Gastrocnemius medialis (tissue), 4 donors: ENCODE measurements around the gene SEMA5B.

Source experiments
- POLR2A ChIP-seq, 2 donors: fragments of 450-650 bp; IDR thresholded peaks; one replicate each; pipeline ENCODE4 v1.6.1; 2017; ENCODE audit warnings: antibody characterized with exemption in 2 of 2, mild to moderate bottlenecking in 2 of 2, moderate library complexity in 2 of 2
- TF ChIP-seq, protein P1 (sequence below), 5 experiments: fragments of 450-650 bp in 3 of 5; fragments of 200-600 bp in 2 of 5; sonication (generic) in 2 of 5; IDR thresholded peaks in 4 of 5; conservative IDR thresholded peaks in 1 of 5; 1 replicate in 4 of 5; 2 replicates in 1 of 5; pipeline ENCODE4 v1.5.1; 2016 to 2019; ENCODE audit warnings: antibody characterized with exemption in 5 of 5, mild to moderate bottlenecking in 3 of 5, moderate library complexity in 3 of 5

DNA sequence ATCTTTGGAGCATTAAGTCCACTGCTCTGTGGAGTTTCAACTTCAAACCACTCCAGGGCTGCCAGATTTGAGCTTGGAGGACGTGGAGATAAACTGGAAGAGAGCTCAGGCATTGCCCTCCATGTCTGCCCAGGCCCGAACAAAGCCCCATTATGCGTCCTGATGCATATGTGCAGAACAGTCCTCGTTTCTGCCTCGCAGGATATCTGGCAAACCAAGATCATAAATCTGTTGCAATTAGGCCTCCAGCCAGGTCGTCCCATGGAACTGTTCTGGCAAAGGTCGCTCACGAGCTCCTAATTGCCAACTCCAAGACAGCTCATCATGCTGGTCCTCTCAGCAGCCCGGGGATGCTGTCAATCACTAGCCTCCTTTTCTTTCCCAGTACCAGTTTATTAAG lies 91.2 kb downstream of the SEMA5B start:
- no peak for TF ChIP-seq POLR2A (IDR thresholded peaks at IDR 0.05)
- TF ChIP-seq, protein P1, sequence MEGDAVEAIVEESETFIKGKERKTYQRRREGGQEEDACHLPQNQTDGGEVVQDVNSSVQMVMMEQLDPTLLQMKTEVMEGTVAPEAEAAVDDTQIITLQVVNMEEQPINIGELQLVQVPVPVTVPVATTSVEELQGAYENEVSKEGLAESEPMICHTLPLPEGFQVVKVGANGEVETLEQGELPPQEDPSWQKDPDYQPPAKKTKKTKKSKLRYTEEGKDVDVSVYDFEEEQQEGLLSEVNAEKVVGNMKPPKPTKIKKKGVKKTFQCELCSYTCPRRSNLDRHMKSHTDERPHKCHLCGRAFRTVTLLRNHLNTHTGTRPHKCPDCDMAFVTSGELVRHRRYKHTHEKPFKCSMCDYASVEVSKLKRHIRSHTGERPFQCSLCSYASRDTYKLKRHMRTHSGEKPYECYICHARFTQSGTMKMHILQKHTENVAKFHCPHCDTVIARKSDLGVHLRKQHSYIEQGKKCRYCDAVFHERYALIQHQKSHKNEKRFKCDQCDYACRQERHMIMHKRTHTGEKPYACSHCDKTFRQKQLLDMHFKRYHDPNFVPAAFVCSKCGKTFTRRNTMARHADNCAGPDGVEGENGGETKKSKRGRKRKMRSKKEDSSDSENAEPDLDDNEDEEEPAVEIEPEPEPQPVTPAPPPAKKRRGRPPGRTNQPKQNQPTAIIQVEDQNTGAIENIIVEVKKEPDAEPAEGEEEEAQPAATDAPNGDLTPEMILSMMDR (IDR thresholded peaks at IDR 0.05 in 4 of 5, conservative IDR thresholded peaks at IDR 0.05 in 1 of 5) = no peak
